Measurements from ENCODE around the gene RPS26. TPM values are rescaled to one million over a fixed set of nuclear protein-coding genes. Genes with fewer than 3 reads are reported as not detected.
"Not testable (repeated sequence)": the region's sequence is repeated elsewhere in the genome, so short reads cannot be mapped to it uniquely, and the experiment has no call there.

RPS26 gene
- total RNA-seq, 1 donor from 2014 or later, result 90.9 TPM

- DNase-seq (ENCODE audit: low read depth in 2 of 2), result not testable (repeated sequence)
Measured at GRCh38 chr12:56077966-56078365, 36.2 kb downstream of the RPS26 start.

GRCh38 chr12:56078427-56078826 is 36.7 kb downstream of the RPS26 start:
- DNase-seq (ENCODE audit: low read depth in 2 of 2), result no peak

- DNase-seq (ENCODE audit: low read depth in 2 of 2), result peak; percentile 71 to 87
Measured at GRCh38 chr12:56078931-56079722, 37.4 kb downstream of the RPS26 start.

- DNase-seq (ENCODE audit: low read depth in 2 of 2), result peak; percentile 16 to 78
Measured at GRCh38 chr12:56079723-56080555, 38.2 kb downstream of the RPS26 start, which contains the start of gene ERBB3. Gene ERBB3 (plus strand): TSS chr12:56080165. CDS start chr12:56080301, 136 bp downstream.

DNA sequence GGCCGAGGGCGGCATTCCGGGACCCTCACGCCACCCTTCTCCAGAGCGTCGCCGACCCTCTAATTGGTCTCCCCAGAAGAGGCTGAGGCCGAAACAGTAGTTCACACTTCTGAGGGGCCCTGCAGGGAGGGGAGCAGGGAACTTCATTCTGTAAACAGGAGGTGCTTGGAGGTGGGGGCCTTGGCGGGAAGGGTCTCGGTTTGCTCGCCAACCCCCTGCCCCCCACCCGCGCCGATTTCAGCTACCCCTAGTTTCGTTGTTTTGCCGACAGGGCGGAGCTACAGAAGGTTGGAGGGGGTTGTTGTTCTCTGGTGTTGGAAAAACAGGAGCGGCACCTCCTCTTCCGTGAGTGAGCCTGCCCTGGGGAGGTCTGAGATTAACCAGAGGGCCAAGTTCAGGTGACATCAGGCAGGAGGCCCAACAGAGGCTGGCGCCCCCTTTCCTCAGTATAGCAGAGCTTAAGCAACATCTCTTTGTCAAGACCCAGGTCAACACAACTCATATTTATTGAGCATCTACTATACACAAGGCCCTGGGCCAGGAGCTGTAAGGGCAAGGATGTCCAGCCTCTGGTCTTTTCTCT is 38.9 kb downstream of the RPS26 start:
- no peak for DNase-seq (ENCODE audit: low read depth in 2 of 2)

DNA sequence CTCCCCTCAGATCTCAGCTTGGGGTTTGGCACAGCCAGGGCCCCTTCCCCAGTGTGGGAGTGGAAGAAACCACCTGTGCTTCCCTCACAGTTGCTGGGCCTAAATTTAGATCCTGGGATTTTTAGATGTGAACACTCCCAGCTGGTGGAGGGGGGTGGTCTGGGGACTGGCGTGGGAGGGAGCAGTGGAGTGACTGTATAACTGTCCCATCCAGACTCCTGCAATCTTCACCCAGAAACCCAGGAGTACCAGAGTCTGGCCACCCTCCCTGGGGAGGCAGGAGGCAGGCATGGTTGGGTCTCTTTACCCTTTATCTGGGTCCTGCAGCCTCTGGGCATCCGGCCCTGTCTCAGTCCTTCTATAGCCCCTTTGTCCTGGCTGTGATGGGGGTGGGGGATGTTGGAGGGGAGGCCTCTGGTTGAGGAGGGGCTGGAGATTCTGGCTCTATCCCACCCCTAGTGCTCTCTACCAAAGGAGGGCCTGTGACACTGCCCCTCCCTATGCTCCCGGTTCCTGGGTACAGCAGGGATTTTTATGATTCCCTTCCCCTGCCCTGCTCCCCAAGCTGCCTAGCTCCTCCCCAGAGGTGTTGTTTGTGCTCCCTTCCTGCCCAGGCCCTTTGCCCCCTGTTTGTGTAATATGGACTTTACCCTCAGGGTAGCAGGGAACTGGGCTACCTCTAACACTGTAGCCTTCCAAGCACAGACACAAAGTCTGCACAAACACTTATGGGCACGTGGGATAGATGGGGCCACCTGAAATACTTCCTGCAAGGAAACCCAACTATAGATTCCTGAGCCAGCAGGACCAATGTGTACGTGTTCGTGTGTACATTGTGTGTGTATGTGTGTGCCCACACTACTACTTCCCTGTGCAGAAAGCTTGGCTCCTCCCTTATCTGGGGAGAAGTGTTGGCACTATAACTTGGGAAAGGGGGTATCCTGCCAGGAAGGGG is 40.0 kb downstream of the RPS26 start:
- DNase-seq (ENCODE audit: low read depth in 2 of 2), result no peak

- DNase-seq (ENCODE audit: low read depth in 2 of 2), result no peak
Measured at GRCh38 chr12:56082382-56082781, 40.7 kb downstream of the RPS26 start.

DNA sequence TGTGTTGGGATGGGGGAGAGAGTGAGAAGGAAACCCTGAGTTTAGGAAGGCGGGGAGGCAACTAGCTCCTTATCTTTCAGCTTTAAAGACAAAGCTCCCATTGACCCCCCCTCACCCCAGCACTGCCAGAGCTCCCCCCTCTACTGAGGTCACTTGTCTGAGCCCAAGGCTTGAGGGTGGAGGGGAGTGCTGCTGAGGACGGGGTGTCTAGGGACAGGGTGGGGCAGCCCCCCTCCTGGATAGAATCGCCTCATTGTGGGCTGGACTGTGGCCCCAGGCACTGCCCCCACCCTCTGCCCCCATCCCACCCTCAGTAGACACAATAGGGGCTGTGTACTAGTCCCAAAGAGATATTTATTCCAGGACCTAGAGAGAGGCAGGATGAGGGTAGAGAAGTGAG is 41.2 kb downstream of the RPS26 start:
- DNase-seq (ENCODE audit: low read depth in 2 of 2), result no peak

DNA sequence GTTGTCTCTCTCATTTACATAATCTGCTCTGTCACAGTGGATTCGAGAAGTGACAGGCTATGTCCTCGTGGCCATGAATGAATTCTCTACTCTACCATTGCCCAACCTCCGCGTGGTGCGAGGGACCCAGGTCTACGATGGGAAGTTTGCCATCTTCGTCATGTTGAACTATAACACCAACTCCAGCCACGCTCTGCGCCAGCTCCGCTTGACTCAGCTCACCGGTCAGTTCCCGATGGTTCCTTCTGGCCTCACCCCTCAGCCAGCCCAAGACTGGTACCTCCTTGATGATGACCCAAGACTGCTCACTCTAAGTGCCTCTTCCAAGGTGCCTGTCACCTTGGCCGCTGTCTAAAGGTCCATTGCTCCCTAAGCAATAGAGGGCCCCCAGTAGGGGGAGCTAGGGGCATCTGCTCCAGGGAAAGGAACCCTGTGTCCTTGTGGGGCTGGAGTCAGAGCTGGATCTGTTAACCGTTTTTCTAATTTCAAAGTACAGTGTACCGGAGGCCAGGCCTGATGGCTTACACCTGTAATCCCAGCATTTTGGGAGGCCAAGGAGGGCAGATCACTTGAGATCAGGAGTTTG is 43.3 kb downstream of the RPS26 start:
- peak in 1 of 2 donors; percentile 33 for DNase-seq (ENCODE audit: low read depth in 2 of 2)

DNA sequence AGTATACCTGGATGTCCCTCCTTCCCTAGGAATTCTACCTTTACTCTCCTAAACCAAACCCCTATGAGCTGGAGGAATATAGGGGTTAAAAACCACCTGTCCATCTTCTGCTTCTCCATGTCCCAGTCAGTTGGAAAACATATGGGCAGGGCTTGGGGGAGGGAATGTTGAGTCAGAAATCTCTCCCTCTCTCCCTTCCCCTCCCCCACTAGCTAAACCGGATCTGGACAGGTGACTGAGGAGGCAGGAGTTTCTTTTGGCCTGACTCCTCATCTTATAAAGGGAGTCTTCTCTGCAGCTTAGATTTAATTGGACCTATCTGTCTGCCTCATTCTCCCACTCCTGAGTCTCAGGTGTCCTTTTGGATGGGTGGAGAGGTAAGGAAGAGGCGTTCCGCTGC is 44.4 kb downstream of the RPS26 start:
- DNase-seq (ENCODE audit: low read depth in 2 of 2), result no peak

DNA sequence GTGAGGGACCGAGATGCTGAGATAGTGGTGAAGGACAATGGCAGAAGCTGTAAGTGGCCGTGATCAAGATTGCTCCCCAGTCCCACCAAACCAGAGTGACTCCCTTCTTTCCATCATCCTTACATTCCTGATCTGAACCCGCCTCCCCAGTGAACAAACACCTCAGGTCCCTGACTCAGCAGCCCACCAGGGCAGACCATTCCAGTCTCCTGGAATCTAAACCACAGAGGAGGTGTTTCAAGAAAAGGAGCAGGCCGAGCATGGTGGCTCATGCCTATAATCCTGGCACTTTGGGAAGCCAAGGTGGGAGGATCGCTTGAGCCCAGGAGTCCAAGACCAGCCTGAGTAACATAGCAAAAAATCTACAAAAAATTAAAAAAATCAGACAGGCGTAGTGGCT is 44.9 kb downstream of the RPS26 start:
- no peak for DNase-seq (ENCODE audit: low read depth in 2 of 2)

GRCh38 chr12:56087220-56087619 is 45.5 kb downstream of the RPS26 start:
- DNase-seq (ENCODE audit: low read depth in 2 of 2), result no peak

Other genes with a start within 250 kb of the RPS26 start
- 58.8 and 84.7 TPM in 2 replicates for gene SARNP, start 224.2 kb upstream of the RPS26 start, total RNA-seq
- gene ORMDL2, start 223.9 kb upstream of the RPS26 start, total RNA-seq, result 25.3 and 26.2 TPM in 2 replicates
- 34.1 and 49.7 TPM in 2 replicates for gene DNAJC14, start 212.3 kb upstream of the RPS26 start, total RNA-seq
- 0.51 and 0.63 TPM in 2 replicates for gene MMP19, start 199.0 kb upstream of the RPS26 start, total RNA-seq
- 21.1 and 25.5 TPM in 2 replicates for gene PYM1, start 114.0 kb upstream of the RPS26 start, total RNA-seq
- gene DGKA, start 110.8 kb upstream of the RPS26 start, total RNA-seq, result 18.0 and 18.9 TPM in 2 replicates
- 0.51 and 0.63 TPM in 2 replicates for gene PMEL, start 75.9 kb upstream of the RPS26 start, total RNA-seq
- 24.0 and 26.3 TPM in 2 replicates for gene CDK2, start 75.1 kb upstream of the RPS26 start, total RNA-seq
- gene RAB5B, start 67.8 kb upstream of the RPS26 start, total RNA-seq, result 37.2 and 46.9 TPM in 2 replicates
- 9.0 and 11.1 TPM in 2 replicates for gene SUOX, start 44.6 kb upstream of the RPS26 start, total RNA-seq
- gene IKZF4, start 20.9 kb upstream of the RPS26 start, total RNA-seq, result 0.13 and 0.38 TPM in 2 replicates
- gene ERBB3, start 38.2 kb downstream of the RPS26 start, total RNA-seq, result 0.25 and 0.26 TPM in 2 replicates
- 91.8 and 130 TPM in 2 replicates for gene PA2G4, start 62.6 kb downstream of the RPS26 start, total RNA-seq
- gene RPL41, start 74.7 kb downstream of the RPS26 start, total RNA-seq, result 2,319 and 2,425 TPM in 2 replicates
- 2.7 and 3.3 TPM in 2 replicates for gene ZC3H10, start 76.3 kb downstream of the RPS26 start, total RNA-seq
- 320 and 356 TPM in 2 replicates for gene ESYT1, start 86.3 kb downstream of the RPS26 start, total RNA-seq
- gene MYL6B, start 110.7 kb downstream of the RPS26 start, total RNA-seq, result 60.3 and 87.9 TPM in 2 replicates
- 2,234 and 2,594 TPM in 2 replicates for gene MYL6, start 116.4 kb downstream of the RPS26 start, total RNA-seq
- gene SMARCC2, start 147.6 kb downstream of the RPS26 start, total RNA-seq, result 32.6 and 43.2 TPM in 2 replicates
- 61.4 and 90.8 TPM in 2 replicates for gene RNF41, start 180.0 kb downstream of the RPS26 start, total RNA-seq
- gene NABP2, start 182.4 kb downstream of the RPS26 start, total RNA-seq, result 21.6 and 22.5 TPM in 2 replicates
- gene SLC39A5, start 188.1 kb downstream of the RPS26 start, total RNA-seq, result not detected in 2 replicates
- 10.1 and 17.1 TPM in 2 replicates for gene ANKRD52, start 216.5 kb downstream of the RPS26 start, total RNA-seq
- 6.0 and 10.0 TPM in 2 replicates for gene COQ10A, start 225.0 kb downstream of the RPS26 start, total RNA-seq